Measurements from ENCODE around the gene PLCG1.

Gene PLCG1

GRCh38 chr20:41125530-41126457 is 11.5 kb upstream of the PLCG1 start:
- TF ChIP-seq TAF1 (IDR thresholded peaks at IDR 0.05; ENCODE audit: borderline replicate concordance, insufficient read depth, low read length): no peak
- TF ChIP-seq POLR2AphosphoS5 (IDR thresholded peaks at IDR 0.05; ENCODE audit: low read depth, low read length): peak; percentile 29; the same call in 1 of the 2 replicates

GRCh38 chr20:41126719-41127118 is 10.6 kb upstream of the PLCG1 start:
- TF ChIP-seq POLR2AphosphoS5 (IDR thresholded peaks at IDR 0.05; ENCODE audit: low read depth, low read length): no peak
- no peak for TF ChIP-seq SIN3A (IDR thresholded peaks at IDR 0.05; ENCODE audit: borderline replicate concordance, insufficient read depth, low read length)
- TF ChIP-seq REST (IDR thresholded peaks at IDR 0.05; ENCODE audit: insufficient read depth in 1 of 2, low read depth in 2 of 2, low read length in 2 of 2): no peak
- TF ChIP-seq FOXP2 (optimal IDR thresholded peaks at IDR 0.05; ENCODE audit: borderline replicate concordance, extremely low read depth, extremely low read length, insufficient read depth): no peak
- TF ChIP-seq TAF1 (IDR thresholded peaks at IDR 0.05; ENCODE audit: borderline replicate concordance, insufficient read depth, low read length): no peak

GRCh38 chr20:41131594-41132387 is 5.6 kb upstream of the PLCG1 start:
- TF ChIP-seq FOXP2 (optimal IDR thresholded peaks at IDR 0.05; ENCODE audit: borderline replicate concordance, extremely low read depth, extremely low read length, insufficient read depth) (no peak), POLR2AphosphoS5 (IDR thresholded peaks at IDR 0.05; ENCODE audit: low read depth, low read length) (no peak), TAF1 (IDR thresholded peaks at IDR 0.05; ENCODE audit: borderline replicate concordance, insufficient read depth, low read length) (no peak), SIN3A (IDR thresholded peaks at IDR 0.05; ENCODE audit: borderline replicate concordance, insufficient read depth, low read length) (no peak), REST (IDR thresholded peaks at IDR 0.05; ENCODE audit: insufficient read depth in 1 of 2, low read depth in 2 of 2, low read length in 2 of 2) (no peak)

GRCh38 chr20:41133709-41134361 is 3.5 kb upstream of the PLCG1 start:
- no peak for TF ChIP-seq REST (IDR thresholded peaks at IDR 0.05; ENCODE audit: insufficient read depth in 1 of 2, low read depth in 2 of 2, low read length in 2 of 2)
- TF ChIP-seq FOXP2 (optimal IDR thresholded peaks at IDR 0.05; ENCODE audit: borderline replicate concordance, extremely low read depth, extremely low read length, insufficient read depth): no peak
- TF ChIP-seq TAF1 (IDR thresholded peaks at IDR 0.05; ENCODE audit: borderline replicate concordance, insufficient read depth, low read length): no peak
- TF ChIP-seq POLR2AphosphoS5 (IDR thresholded peaks at IDR 0.05; ENCODE audit: low read depth, low read length): no peak
- no peak for TF ChIP-seq SIN3A (IDR thresholded peaks at IDR 0.05; ENCODE audit: borderline replicate concordance, insufficient read depth, low read length)
